Duodenal mucosa (tissue), 2 donors: ENCODE results near the gene VWA3A.
"Not testable (repeated sequence)": the region's sequence is repeated elsewhere in the genome, so short reads cannot be mapped to it uniquely, and the experiment has no call there.

Source experiments
- H3K27ac ChIP-seq: one replicate; pipeline ENCODE4 v1.7.0; 2013; ENCODE audit warnings: low read depth, low read length
- H3K27me3 ChIP-seq, 2 donors: one replicate each; pipeline ENCODE4 v1.7.0; 2013; ENCODE audit warnings: low read length in 2 of 2, control low read depth in 1 of 2; ENCODE audit not compliant: insufficient read depth in 2 of 2, control insufficient read depth in 1 of 2
- H3K36me3 ChIP-seq, 2 donors: one replicate each; pipeline ENCODE4 v1.7.0; 2013; ENCODE audit warnings: low read length in 2 of 2, control low read depth in 1 of 2; ENCODE audit not compliant: insufficient read depth in 2 of 2, control insufficient read depth in 1 of 2
- H3K4me1 ChIP-seq, 2 donors: one replicate each; pipeline ENCODE4 v1.7.0; 2013; ENCODE audit warnings: low read length in 2 of 2, control low read depth in 1 of 2; ENCODE audit not compliant: insufficient read depth in 2 of 2, control insufficient read depth in 1 of 2
- H3K4me3 ChIP-seq, 2 donors: one replicate each; pipeline ENCODE4 v1.7.0; 2013; ENCODE audit warnings: low read length in 2 of 2, low read depth in 1 of 2
- H3K9ac ChIP-seq, 2 donors: one replicate each; pipeline ENCODE4 v1.7.0; 2013; ENCODE audit warnings: low read length in 2 of 2, low read depth in 1 of 2
- H3K9me3 ChIP-seq, 2 donors: one replicate each; pipeline ENCODE4 v1.7.0; 2013; ENCODE audit warnings: low read length in 2 of 2, control low read depth in 1 of 2; ENCODE audit not compliant: control insufficient read depth in 1 of 2

The VWA3A gene

GRCh38 chr16:22092143-22092933, at the start of gene VWA3A:
Gene VWA3A (plus strand): TSS chr16:22092541. CDS start chr16:22092638, 97 bp downstream.
- Histone ChIP-seq H3K9me3 (no peaks in the 10 kb centered on the region), H3K4me3 (no peak within 1 kb of the TSS), H3K27me3 (no peaks in the 10 kb centered on the region), H3K4me1 (peaks cover 0 to 5% of the 10 kb centered on the region in 2 donors), H3K9ac (no peak within 1 kb of the TSS), H3K36me3 (no peaks in the 10 kb centered on the region), H3K27ac (no peak within 1 kb of the TSS)

- H3K9me3 ChIP-seq, H3K4me3 ChIP-seq, H3K4me1 ChIP-seq, H3K27ac ChIP-seq, H3K36me3 ChIP-seq, H3K27me3 ChIP-seq, H3K9ac ChIP-seq: not testable (repeated sequence)
These were observed 48.5 kb upstream of the VWA3A start for GRCh38 chr16:22043882-22044281.

- H3K4me3 ChIP-seq, H3K27me3 ChIP-seq, H3K9me3 ChIP-seq, H3K4me1 ChIP-seq, H3K27ac ChIP-seq, H3K9ac ChIP-seq, H3K36me3 ChIP-seq: not testable (repeated sequence)
These were observed 46.5 kb upstream of the VWA3A start for GRCh38 chr16:22045888-22046287.

- H3K9ac ChIP-seq: no peak overlapping the region
- no peaks in the 10 kb centered on the region for H3K27me3 ChIP-seq
- H3K27ac ChIP-seq: no peak overlapping the region
- no peaks in the 10 kb centered on the region for H3K9me3 ChIP-seq
- no peak overlapping the region for H3K4me3 ChIP-seq
- no peaks in the 10 kb centered on the region for H3K36me3 ChIP-seq
- H3K4me1 ChIP-seq: no peaks in the 10 kb centered on the region
These were observed 41.4 kb upstream of the VWA3A start for GRCh38 chr16:22050963-22051362.

- H3K4me1 ChIP-seq: no peaks in the 10 kb centered on the region
- H3K36me3 ChIP-seq: no peaks in the 10 kb centered on the region
- no peaks in the 10 kb centered on the region for H3K27me3 ChIP-seq
- no peak overlapping the region for H3K4me3 ChIP-seq
- no peak overlapping the region for H3K9ac ChIP-seq
- no peaks in the 10 kb centered on the region for H3K9me3 ChIP-seq
- H3K27ac ChIP-seq: no peak overlapping the region
These were observed 39.4 kb upstream of the VWA3A start for GRCh38 chr16:22052980-22053379.

GRCh38 chr16:22053921-22054341, 38.4 kb upstream of the VWA3A start:
- Histone ChIP-seq H3K27me3 (no peaks in the 10 kb centered on the region), H3K27ac (no peak overlapping the region), H3K9me3 (no peaks in the 10 kb centered on the region), H3K4me3 (no peak overlapping the region), H3K36me3 (no peaks in the 10 kb centered on the region), H3K9ac (no peak overlapping the region), H3K4me1 (no peaks in the 10 kb centered on the region)

- H3K36me3 ChIP-seq: no peaks in the 10 kb centered on the region
- H3K9me3 ChIP-seq: no peaks in the 10 kb centered on the region
- no peak overlapping the region for H3K4me3 ChIP-seq
- no peaks in the 10 kb centered on the region for H3K4me1 ChIP-seq
- no peak overlapping the region for H3K27ac ChIP-seq
- H3K27me3 ChIP-seq: no peaks in the 10 kb centered on the region
- no peak overlapping the region for H3K9ac ChIP-seq
These were observed 37.3 kb upstream of the VWA3A start for GRCh38 chr16:22054847-22055590.

- Histone ChIP-seq H3K9ac (no peak overlapping the region), H3K27ac (no peak overlapping the region), H3K4me1 (no peaks in the 10 kb centered on the region), H3K4me3 (no peak overlapping the region), H3K9me3 (no peaks in the 10 kb centered on the region), H3K27me3 (no peaks in the 10 kb centered on the region), H3K36me3 (no peaks in the 10 kb centered on the region)
These were observed 36.5 kb upstream of the VWA3A start for GRCh38 chr16:22055881-22056280.

GRCh38 chr16:22063888-22064467, 28.4 kb upstream of the VWA3A start:
- H3K27ac ChIP-seq: no peak overlapping the region
- H3K4me3 ChIP-seq: no peak overlapping the region
- no peak overlapping the region for H3K9ac ChIP-seq
- H3K27me3 ChIP-seq: no peaks in the 10 kb centered on the region
- H3K36me3 ChIP-seq: no peaks in the 10 kb centered on the region
- no peaks in the 10 kb centered on the region for H3K9me3 ChIP-seq
- H3K4me1 ChIP-seq: no peaks in the 10 kb centered on the region

GRCh38 chr16:22065252-22065651, 27.1 kb upstream of the VWA3A start:
- no peaks in the 10 kb centered on the region for H3K36me3 ChIP-seq
- no peak overlapping the region for H3K9ac ChIP-seq
- no peaks in the 10 kb centered on the region for H3K4me1 ChIP-seq
- H3K27me3 ChIP-seq: no peaks in the 10 kb centered on the region
- no peaks in the 10 kb centered on the region for H3K9me3 ChIP-seq
- H3K4me3 ChIP-seq: no peak overlapping the region
- no peak overlapping the region for H3K27ac ChIP-seq
